Measurements from ENCODE around the gene PANK1.
"Not testable (repeated sequence)": the region's sequence is repeated elsewhere in the genome, so short reads cannot be mapped to it uniquely, and the experiment has no call there.

Gene PANK1

DNA sequence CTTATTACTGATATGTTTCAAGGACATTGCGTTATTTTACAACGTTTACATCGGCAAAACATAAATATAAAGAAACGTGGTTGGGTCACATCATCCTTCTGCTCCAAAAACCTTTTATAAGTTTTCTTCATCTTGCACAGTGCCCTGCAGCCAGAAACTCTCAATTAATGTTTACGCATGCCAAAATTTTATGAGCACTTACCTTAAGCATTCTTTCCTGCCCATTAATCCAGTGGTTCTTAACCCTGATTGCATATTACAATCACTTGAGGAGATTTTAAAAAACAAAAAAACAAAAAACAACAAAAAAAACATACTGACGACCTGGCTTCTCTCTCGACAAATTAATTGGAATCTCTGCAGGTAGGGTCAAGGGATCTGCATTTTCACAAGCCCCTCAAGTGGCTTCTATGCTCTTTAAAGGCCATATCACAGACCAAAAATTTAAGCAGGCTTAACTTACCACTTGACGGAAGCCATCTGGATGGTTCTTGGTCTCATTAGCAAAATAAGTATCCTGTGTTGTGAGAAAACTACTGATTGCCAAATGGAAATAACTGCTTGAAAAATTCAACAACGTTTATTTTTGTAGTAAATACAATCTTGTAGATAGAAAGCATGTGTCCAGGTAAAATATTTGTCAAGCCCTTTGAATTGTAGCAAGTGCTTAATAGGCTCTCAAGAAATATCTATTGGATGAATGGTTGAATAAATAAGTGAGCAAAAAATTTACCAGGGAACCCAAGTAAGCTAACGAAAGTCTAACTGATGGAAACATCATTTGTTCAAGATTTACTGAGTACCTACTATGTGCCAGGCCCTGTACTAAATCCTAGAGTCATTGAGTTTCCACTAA, 78.7 kb downstream of the PANK1 start:
- no peak for DNase-seq

DNA sequence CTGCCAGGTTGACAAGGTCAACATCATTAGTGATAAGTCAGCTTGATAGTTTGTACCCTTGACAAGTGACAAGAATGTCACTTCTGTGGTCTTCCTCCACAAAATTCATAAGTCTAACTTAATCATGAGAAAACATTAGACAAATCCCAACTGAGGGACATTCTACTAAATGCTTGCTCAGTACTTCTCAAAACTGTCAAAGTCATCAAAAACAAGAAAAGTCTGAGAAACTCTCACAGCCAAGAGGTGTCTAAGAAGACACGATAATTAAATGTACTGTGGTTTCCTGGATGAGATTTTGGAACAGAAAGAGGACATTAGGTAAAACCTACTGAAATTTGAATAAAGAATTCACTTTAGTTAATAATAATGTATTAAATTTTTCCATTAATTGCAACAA, 79.9 kb downstream of the PANK1 start:
- DNase-seq: no peak

DNA sequence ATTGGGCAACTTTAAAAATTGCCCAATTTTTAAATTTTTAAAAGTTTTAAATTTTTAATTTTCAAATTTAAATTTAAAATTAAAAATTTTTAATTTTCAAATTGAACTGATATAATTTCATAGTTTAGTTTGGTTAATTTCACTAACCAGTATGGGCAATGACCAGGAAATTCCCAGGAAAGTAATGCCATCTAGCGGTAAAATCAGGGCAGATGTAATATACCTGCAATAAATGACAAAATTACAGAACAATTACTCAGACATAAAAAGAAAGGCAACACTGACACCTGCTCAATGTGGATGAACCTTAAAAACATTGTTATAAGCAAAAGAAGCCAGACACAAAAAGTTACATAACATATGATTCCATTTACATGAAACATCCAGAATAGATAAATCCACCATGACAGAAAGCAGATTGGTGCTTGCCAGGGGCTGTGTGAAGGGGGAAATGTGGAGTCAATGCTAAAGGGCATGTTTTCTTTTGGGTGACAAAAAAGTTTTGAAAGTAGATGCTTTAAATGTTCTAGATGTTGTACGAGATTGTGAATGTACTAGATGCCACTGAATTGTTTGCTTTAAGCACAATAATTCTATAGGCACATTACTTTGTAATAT, 81.1 kb downstream of the PANK1 start:
- peak; percentile 76 for DNase-seq

DNA sequence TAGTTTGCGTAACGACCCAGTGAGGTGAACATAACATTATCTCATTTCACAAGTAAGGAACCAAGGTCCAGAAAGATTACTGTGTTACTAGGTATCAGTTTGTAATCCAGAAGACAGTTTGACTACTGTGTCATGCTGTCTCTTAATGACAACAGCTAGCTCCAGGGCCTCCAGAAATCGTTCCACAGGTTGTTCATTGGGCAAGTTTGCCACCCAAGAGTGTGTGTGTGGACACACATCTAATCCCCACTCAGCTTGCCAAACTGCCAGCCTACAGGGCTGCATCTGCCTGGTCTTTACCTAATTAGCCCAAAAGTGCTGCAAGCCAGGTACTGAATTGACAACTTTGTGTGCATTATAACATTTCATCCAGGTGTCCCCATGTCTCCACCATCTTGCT, 81.7 kb downstream of the PANK1 start:
- DNase-seq: no peak

DNA sequence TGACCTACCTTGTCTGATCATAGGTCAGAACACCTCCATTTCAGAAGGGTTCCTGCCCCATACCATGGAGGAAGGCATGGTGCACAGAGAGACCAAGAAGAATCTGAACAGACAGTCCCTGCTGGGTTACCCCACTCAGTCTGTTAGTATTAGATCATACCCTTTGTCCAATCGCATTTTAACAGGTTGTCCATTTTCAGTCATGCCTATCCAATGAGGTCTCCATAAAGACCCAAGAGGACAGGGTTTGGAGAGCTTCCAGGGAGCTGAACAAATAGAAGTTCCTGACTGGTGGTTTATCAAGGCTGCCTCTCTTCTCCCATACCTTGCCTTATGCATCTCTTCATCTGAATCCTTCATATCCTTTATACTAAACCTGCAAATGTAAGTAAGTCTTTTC, 88.4 kb downstream of the PANK1 start:
- DNase-seq: no peak

DNA sequence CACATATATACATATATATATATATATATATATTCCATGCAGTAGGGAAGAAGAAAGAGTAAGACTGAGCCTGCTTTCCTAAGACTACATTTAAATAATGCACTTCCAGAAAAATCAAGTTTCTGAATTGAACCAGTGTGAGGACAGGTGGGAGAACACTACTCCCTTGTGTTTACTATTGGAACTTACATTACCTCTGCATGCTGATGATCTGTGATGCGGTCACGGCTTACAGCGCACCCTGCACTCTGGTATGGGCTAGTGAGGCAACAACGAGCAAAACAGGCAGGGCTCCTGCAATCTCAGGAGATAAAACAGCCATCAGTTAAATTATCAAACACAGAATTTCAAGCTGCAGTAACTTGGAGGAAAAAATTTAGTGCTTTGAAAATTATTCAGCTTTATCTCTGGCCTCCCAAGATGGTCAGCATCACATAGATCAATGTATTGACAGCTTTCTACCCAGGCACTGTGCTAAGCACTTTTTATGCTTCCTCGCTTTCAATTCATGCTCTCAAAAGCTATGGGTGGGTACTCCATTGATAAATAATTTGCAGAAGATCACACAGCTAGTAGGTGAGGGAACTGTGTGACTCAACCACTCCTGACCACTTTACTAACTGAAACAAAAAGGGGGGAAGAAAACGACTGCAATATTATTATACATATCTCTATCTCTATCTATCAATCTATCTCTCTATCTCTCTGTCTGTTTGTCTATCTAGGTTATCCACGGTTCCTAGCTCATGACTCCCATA, 89.2 kb downstream of the PANK1 start:
- no peak for DNase-seq

DNA sequence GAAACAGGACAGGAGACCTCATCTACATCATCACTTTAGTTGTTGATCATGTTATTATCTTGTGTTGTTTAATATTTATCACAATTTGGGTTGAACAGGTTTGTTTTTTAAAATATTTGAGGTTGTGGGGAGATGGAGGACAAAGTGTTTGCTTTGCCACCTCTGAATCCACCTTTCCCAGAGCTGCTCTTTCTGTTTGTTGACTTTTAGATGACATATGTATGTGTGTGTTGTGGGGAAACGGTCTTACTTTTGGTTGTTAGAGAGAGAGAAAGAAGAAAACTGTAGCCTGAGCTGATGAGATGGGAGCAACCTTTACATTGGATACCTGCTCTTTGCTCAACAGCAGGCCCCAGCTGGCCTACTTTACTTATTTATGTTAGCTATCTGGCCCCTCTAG, 90.6 kb downstream of the PANK1 start:
- DNase-seq: no peak

DNA sequence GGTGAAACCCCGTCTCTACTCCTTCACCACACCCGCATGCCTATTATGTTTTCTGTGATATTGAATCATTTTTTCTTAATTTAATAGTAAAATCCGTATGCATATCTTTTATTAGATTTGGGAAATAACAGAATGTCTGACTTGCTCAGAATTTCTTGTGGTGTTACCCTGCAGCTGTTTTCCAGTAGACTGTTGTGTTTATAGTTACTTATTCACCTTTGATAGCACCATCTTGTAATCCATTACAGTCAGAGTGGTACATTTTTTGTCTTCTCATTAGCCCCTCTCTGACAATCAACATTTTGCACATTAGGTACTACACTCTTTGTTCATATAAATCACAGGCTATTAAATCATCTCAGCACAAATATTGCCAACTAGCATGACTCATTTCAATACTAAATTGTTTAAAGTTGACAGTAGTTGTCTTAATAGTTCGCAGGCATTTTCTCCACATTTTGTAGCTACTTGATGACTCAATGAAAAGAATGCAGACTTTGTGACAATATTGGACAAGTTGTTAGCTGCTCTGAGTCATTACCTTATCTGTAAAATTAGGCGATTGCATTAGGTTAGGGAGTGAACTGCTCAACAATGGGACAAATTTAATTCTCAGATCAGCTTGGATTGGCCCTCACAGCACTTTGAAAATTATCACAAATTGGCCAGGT, 91.8 kb downstream of the PANK1 start:
- DNase-seq: no peak

DNA sequence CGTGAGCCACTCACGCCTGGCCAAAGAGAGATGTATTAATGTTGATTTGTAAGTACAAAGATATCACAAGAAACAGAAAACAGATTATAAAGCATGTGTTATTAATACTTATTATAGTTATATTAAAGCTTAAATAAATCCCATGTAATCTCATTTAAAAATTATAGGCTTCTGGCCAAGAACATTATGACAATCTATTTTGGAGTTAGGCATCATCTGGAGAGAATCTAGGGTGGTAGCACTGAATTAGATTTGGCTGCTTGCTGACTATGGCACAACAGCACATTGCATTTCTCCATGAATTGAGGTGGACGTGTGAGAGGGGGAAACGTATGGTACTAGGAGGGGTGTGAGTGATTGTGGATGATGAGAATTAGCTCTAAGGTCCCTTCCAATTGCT, 92.8 kb downstream of the PANK1 start:
- DNase-seq: no peak

DNA sequence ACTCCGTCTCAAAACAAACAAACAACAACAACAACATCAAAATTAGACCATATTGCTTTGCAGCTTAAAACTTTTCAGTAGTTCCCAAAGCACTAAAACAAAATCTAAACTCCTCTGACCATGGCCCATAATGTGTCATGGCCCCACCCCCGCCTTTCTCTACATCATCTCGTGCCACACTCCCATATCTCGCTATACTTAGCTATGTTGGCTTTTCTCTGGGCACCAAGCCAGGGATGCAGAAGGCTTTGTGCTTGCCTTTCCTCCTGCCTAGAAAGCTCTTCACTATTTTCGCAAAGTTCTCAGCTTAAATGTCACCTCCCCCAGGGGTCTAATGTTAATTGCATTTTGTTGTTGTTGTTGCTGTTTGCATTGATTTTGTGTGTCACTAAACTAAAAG, 94.5 kb downstream of the PANK1 start:
- peak; percentile 68 for DNase-seq

DNA sequence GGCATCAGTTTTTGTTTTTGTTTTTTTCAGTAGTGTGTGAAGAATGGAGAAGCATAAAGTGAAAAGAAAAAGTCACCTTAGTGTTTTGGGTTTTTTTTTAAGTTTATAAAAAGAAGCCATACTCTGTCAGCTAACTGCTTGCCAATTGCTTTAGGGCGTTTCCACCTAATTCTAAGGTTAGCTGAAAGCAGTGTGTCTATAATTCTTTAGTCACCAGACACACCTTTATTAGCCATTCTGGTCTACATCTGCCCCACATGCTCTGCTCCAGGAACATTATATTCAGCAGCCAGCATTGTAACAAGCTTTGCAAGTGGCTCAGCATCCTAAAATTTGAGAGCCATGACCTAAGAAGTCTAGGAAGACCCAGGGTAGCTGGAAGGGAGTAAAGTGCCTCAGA, 95.5 kb downstream of the PANK1 start:
- no peak for DNase-seq

DNA sequence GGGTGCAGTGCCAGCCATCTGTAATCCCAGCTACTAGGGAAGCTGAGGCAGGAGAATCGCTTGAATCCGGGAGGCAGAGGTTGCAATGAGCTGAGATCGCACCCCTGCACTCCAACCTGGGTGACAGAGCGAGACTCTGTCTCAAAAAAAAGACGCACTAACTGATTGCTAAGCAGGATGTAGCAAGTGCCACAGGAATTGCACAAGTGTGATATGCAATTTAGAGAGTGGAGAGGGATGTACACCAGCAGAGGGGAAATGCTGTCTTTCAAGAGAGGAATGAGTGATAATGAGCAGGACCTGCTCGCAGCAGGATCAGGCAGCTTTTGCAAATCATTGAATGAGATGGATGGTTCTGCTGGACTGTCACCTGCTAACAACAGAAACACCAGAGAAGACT, 96.4 kb downstream of the PANK1 start:
- peak; percentile 17 for DNase-seq

DNA sequence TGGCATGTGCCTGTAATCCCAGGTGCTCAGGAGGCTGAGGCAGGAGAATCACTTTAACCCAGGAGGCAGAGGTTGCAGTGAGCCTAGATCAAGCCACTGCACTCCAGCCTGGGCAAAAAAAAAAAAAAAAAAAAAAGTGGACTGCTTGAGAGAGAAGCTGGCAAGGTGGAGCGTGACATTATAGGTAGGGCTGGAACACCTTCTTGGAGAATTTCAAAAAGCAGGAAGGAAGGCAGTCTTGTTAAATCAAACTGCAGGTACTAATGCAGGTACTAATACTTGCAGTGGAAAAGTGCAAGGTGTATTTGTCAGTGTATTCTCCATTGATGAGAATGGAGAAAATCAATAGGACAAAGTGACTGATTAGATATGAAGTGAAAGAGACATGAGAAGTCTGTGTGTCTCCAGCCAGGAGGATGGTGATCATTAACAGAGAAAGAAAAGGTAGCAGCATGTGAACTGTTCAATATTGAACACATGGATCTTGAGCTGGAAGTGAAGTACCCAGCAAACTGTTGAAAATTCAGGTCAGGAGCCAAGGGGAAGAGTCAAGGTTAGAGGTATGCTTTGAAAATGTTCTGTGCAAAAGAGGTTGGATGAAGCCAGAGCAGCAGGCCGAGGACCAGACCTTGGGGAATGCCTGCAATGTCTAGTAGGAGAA, 97.1 kb downstream of the PANK1 start:
- DNase-seq: no peak

DNA sequence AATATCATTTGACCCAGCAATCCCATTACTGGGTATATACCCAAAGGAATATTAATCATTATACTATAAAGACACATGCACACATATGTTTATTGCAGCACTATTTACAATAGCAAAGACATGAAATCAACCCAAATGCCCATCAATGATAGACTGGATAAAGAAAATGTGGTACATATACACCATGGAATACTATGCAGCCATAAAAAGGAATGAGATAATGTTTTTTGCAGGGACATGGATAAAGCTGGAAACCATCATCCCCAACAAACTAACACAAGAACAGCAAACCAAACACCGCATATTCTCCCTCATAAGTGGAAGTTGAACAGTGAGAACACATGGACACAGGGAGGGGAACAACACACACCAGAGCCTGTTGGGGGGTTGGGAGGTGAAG, 98.4 kb downstream of the PANK1 start:
- not testable (repeated sequence) for DNase-seq

DNA sequence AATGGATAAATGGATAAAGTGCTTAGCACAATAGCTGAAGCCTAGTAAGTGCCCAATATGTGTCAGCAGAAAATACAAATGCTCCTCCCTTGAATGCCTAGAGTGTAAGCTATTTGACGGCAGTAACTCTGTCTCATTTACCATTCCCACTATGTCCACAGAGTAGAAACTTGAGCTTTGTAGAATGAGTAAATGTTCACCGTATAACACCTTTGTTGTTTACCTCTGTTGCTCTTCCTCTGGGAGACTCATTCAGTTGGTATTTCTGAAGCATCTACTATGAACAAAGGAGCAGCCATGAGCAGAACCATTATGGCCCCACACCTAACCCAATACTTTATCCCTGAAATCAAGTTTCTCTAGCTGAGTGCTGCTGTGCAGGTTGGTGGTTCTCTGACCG, 101.2 kb downstream of the PANK1 start:
- DNase-seq: no peak

DNA sequence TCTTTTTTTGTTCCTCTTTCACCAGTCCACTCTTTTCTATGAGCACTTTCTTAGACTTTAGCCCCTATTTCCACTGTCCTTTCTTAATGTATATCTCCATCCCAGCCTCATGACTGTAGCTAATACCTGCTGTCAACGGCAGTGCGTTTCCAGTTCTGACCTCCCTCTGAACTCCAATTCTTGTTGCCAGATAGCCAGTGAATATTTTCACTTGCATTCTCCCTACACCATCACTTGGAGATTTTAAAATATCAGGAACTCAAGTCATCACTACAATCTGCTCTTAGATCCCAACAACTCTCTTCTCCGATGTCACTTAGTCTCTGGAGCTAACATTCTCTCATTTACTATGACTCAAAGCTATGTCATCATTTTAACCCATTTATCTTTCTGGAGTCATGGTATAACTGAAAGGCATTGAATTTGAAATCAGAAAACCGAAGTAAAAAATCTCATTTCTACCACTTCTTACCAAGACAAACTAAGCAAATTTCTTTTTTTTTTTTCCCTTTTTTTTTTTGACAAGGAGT, 104.6 kb downstream of the PANK1 start:
- no peak for DNase-seq

DNA sequence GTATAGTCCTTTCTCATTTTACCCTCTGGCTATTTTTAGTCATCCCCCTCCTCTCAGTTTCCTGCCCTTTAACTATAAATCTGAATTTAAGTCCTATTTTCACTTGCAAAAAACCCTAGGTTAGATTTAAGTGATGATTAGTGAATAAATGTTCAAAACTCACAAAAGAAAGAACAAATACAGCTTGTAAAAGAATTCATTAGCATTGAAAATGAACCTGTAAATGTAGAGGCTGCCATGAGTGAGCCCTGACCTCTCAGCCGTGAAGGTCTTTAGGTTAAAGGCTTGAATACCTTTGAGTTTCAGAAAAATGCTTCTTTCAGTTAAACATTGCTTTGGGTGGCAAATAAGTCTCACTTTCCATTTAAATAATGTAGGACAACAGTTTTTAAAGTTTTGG, 107.7 kb downstream of the PANK1 start:
- DNase-seq: no peak

DNA sequence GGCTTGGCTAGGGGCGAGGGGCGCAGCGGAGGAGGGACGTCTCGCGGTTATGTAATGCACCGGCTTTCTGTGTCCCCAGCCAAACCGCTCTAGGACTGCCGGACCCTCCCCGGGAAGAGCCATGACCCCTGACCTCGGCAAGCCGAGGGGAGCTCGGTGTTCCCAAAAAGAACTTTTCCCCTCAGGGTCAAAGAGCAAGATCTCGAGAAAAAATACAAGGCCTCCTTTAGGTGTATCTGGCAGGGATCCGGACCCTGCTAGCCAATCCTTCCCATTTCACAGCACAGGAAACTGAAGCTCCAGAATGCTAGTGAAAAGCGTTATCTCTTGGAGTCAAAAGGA, 109.1 kb downstream of the PANK1 start:
- DNase-seq: no peak

DNA sequence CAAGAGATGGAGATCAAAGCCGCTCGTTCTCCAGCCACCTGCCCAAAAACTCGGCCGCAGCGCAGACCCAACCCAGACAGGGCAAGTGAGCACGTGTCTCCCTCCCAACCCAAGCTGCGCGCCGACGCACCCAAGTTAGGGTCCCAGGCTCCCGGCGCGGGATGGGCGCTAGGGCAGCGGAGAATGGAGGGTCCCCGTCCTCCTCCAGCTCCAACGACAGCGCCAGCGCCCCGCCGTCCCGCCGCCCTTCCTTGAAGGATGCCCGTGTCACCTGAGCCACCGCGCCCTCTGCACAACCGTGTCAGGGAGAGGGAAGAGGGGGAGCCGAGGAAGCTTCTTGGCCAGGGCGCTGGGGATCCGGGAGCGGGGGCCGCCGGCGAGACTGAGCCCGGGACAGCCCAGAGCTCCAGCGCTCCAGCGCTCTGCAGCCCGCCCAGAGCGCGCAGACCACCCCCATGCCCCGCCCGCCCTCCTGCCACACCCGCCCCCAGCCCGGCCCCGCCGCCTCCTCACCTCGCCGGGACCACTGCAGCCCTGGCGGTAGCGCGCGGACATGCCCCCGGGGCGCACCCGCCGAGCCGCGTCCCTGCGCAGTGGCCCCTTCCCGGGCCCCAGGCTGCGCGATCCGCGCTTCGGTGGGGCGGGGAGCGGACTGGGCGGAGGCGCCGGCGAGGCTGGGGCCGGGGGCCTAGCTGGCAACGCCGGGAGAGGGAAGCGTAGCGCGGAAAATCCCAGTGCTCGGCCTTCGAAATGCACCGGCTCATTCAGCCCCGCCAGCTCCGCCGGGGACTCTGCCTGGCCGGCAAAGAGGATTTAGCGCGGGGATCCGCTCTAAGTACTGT, 109.7 kb downstream of the PANK1 start, which contains the start of gene SLC16A12:
TSS of gene SLC16A12 (minus strand) at position 424 of the 842 bp plus-strand sequence. CDS start 73,016 bp downstream, outside the sequence.
- DNase-seq: no peak

DNA sequence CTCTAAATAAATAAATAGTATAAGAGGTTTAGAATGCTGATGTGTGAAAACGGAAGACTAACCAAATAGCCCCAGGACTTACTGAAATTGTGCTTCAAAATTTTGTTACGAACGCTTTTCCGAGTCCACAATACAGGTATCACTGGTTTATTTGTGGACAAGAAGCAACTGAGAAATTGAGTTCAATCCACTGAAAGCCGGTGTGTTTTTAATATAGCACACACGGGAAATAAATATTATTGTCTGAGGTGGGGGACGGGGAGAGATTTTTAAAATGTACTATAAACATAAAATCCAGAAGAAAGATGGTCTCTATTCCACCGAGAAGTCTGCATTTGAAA, 110.2 kb downstream of the PANK1 start:
- no peak for DNase-seq
